ENCODE results near the gene ST8SIA4. TPM values are rescaled to one million over a fixed set of nuclear protein-coding genes. Genes with fewer than 3 reads are reported as not detected.

ST8SIA4 gene
- total RNA-seq, 1 experiment from 2014 or later: 0.41 TPM

DNA sequence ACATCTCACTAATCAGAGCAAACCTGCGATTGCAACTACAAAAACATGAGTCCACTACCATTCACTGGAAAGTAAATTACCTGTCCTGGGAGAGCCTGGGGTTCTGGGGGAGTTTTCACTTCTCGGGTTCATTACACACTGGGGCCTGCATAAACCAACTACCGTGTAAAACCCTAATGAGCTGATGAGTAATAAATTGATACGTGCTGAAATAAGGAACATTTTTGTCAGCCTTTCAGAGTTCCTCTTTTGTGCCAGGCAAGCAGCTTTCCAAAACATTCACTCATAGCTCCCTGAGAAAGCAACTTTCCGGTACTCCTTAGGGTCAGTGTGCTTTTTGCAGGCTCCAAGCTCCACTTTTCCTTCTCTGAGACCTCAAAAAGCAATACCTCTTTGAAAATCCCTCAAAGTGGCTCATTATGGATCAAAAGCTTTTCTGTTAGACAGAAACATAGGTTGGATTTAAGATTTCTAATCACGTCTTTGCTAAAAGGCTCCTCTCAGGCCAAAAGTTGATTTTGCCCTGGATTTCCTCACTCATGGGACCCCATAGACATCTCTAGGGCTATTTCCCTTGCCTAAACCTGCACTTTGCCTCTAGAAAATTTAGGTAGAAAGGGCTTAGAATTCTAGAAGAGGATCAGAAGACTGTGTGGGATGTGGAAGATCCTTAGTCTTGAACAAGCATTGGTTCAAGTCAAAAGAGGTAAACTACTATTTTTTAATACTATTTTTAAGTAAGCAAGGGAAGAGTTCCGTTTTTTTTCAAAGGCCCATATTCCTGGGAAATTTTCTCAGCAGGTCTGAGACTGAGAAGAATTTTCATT lies 74.8 kb downstream of the ST8SIA4 start:
- Histone ChIP-seq H3K4me3 (ENCODE audit: low read depth in 2 of 2, low read length in 2 of 2) (no peak overlapping the region), H3K9me3 (ENCODE audit: control insufficient read depth, insufficient read depth, low read depth, low read length) (no peaks in the 10 kb centered on the region), H3K4me1 (ENCODE audit: control insufficient read depth, insufficient read depth, low read length) (no peaks in the 10 kb centered on the region), H3K27ac (ENCODE audit: low read length) (no peak overlapping the region), H3K36me3 (ENCODE audit: control insufficient read depth, insufficient read depth, low read length) (no peaks in the 10 kb centered on the region), H3K27me3 (ENCODE audit: control insufficient read depth, insufficient read depth, low read length) (no peaks in the 10 kb centered on the region)
- DNase-seq (ENCODE audit: low read depth, low spot score) (no peak), ATAC-seq (no peak)
- CTCF ChIA-PET: no interaction called here
- POLR2A ChIA-PET: no interaction called here
- no TSS peak for BruUV-seq (replicated peaks)
- TF ChIP-seq TCF7L2 (IDR thresholded peaks at IDR 0.05; ENCODE audit: low read depth, low read length) (no peak), SIN3A (IDR thresholded peaks at IDR 0.05; ENCODE audit: borderline replicate concordance, insufficient read depth, low read depth, low read length) (no peak), POLR2AphosphoS5 (IDR thresholded peaks at IDR 0.05; ENCODE audit: low read depth, low read length) (no peak)
- TF ChIP-seq, protein P1, sequence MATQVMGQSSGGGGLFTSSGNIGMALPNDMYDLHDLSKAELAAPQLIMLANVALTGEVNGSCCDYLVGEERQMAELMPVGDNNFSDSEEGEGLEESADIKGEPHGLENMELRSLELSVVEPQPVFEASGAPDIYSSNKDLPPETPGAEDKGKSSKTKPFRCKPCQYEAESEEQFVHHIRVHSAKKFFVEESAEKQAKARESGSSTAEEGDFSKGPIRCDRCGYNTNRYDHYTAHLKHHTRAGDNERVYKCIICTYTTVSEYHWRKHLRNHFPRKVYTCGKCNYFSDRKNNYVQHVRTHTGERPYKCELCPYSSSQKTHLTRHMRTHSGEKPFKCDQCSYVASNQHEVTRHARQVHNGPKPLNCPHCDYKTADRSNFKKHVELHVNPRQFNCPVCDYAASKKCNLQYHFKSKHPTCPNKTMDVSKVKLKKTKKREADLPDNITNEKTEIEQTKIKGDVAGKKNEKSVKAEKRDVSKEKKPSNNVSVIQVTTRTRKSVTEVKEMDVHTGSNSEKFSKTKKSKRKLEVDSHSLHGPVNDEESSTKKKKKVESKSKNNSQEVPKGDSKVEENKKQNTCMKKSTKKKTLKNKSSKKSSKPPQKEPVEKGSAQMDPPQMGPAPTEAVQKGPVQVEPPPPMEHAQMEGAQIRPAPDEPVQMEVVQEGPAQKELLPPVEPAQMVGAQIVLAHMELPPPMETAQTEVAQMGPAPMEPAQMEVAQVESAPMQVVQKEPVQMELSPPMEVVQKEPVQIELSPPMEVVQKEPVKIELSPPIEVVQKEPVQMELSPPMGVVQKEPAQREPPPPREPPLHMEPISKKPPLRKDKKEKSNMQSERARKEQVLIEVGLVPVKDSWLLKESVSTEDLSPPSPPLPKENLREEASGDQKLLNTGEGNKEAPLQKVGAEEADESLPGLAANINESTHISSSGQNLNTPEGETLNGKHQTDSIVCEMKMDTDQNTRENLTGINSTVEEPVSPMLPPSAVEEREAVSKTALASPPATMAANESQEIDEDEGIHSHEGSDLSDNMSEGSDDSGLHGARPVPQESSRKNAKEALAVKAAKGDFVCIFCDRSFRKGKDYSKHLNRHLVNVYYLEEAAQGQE (IDR thresholded peaks at IDR 0.05; ENCODE audit: insufficient read depth in 1 of 2, low read depth in 2 of 2, low read length in 1 of 2): no peak
- TF ChIP-seq, protein P2, sequence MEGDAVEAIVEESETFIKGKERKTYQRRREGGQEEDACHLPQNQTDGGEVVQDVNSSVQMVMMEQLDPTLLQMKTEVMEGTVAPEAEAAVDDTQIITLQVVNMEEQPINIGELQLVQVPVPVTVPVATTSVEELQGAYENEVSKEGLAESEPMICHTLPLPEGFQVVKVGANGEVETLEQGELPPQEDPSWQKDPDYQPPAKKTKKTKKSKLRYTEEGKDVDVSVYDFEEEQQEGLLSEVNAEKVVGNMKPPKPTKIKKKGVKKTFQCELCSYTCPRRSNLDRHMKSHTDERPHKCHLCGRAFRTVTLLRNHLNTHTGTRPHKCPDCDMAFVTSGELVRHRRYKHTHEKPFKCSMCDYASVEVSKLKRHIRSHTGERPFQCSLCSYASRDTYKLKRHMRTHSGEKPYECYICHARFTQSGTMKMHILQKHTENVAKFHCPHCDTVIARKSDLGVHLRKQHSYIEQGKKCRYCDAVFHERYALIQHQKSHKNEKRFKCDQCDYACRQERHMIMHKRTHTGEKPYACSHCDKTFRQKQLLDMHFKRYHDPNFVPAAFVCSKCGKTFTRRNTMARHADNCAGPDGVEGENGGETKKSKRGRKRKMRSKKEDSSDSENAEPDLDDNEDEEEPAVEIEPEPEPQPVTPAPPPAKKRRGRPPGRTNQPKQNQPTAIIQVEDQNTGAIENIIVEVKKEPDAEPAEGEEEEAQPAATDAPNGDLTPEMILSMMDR (IDR thresholded peaks at IDR 0.05): no peak
- intact Hi-C loops (cut with micrococcal nuclease; ENCODE audit: unreplicated experiment): no loop called here
- in situ Hi-C loops (cut with HindIII; ENCODE audit: low pct_unique_long_range_greater_than_20kb, low sequenced_read_pairs): no loop called here

DNA sequence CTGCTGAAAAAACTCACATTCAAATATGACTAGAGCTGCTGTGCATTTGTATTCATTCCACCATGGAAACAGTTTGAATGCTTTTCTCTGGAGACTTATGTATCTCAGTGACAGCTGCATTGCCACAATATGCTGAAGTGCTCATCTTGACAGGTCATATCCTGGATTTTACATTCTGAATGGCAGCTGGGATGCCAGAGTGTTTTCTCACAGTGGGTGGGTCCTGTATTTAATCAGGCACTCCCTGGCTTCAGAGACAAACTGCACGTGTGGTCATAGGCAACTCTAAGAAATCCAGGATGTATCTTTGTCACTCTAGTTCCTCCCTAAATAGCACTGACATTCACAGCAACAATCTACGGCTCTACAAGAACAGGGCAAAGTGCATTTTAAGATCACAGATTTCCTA lies 75.6 kb downstream of the ST8SIA4 start:
- no peaks in the 10 kb centered on the region for H3K4me1 ChIP-seq (ENCODE audit: control insufficient read depth, insufficient read depth, low read length)
- ChIA-PET CTCF (no interaction called here), POLR2A (no interaction called here)
- H3K36me3 ChIP-seq (ENCODE audit: control insufficient read depth, insufficient read depth, low read length): no peaks in the 10 kb centered on the region
- no peak overlapping the region for H3K27ac ChIP-seq (ENCODE audit: low read length)
- DNase-seq (ENCODE audit: low read depth, low spot score) (peak; percentile 48), ATAC-seq (no peak)
- no peak overlapping the region for H3K4me3 ChIP-seq (ENCODE audit: low read depth in 2 of 2, low read length in 2 of 2)
- no peaks in the 10 kb centered on the region for H3K27me3 ChIP-seq (ENCODE audit: control insufficient read depth, insufficient read depth, low read length)
- intact Hi-C loops (cut with micrococcal nuclease; ENCODE audit: unreplicated experiment): no loop called here
- BruUV-seq (replicated peaks): no TSS peak
- H3K9me3 ChIP-seq (ENCODE audit: control insufficient read depth, insufficient read depth, low read depth, low read length): no peaks in the 10 kb centered on the region
- in situ Hi-C loops (cut with HindIII; ENCODE audit: low pct_unique_long_range_greater_than_20kb, low sequenced_read_pairs): no loop called here
- TF ChIP-seq, protein P2 (IDR thresholded peaks at IDR 0.05): no peak
- TF ChIP-seq, protein P1 (IDR thresholded peaks at IDR 0.05; ENCODE audit: insufficient read depth in 1 of 2, low read depth in 2 of 2, low read length in 1 of 2): no peak
- TF ChIP-seq POLR2AphosphoS5 (IDR thresholded peaks at IDR 0.05; ENCODE audit: low read depth, low read length) (no peak), TCF7L2 (IDR thresholded peaks at IDR 0.05; ENCODE audit: low read depth, low read length) (no peak), SIN3A (IDR thresholded peaks at IDR 0.05; ENCODE audit: borderline replicate concordance, insufficient read depth, low read depth, low read length) (no peak)

Data from Panc1 (cell line).